Activated T-cell treated with anti-CD3 and anti-CD28 coated beads for 48 hours (primary cell): Measurements from ENCODE around the gene CSMD2.

Experiments used
- DNase-seq: peaks from one replicate; pipeline ENCODE4 v3.0.0-alpha.2; 2020; ENCODE audit warnings: low read depth

CSMD2 gene

GRCh38 chr1:33488624-33489023 lies 676.4 kb downstream of the CSMD2 start:
- DNase-seq, result no peak

- DNase-seq, result no peak
These were observed 682.6 kb downstream of the CSMD2 start for GRCh38 chr1:33482412-33482811.

- DNase-seq, result no peak
These were observed 687.6 kb downstream of the CSMD2 start for GRCh38 chr1:33477451-33477850.

- DNase-seq, result no peak
These were observed 691.1 kb downstream of the CSMD2 start for GRCh38 chr1:33473900-33474299.

GRCh38 chr1:33472269-33472980 lies 692.6 kb downstream of the CSMD2 start, which contains the start of gene ZSCAN20:
ZSCAN20 (plus strand) TSS chr1:33472645; CDS start chr1:33479289, 6,644 bp downstream.
- DNase-seq, result peak; percentile 86

GRCh38 chr1:33471416-33471815 lies 693.6 kb downstream of the CSMD2 start:
- DNase-seq, result no peak

GRCh38 chr1:33470495-33471012 lies 694.5 kb downstream of the CSMD2 start:
- peak; percentile 41 for DNase-seq

GRCh38 chr1:33469691-33470090 lies 695.3 kb downstream of the CSMD2 start:
- DNase-seq, result no peak

- DNase-seq, result no peak
These were observed 696.1 kb downstream of the CSMD2 start for GRCh38 chr1:33468967-33469366.

GRCh38 chr1:33468531-33468930 lies 696.5 kb downstream of the CSMD2 start:
- no peak for DNase-seq

GRCh38 chr1:33468011-33468410 lies 697.0 kb downstream of the CSMD2 start:
- no peak for DNase-seq

- no peak for DNase-seq
These were observed 698.9 kb downstream of the CSMD2 start for GRCh38 chr1:33466159-33466558.

- no peak for DNase-seq
These were observed 699.7 kb downstream of the CSMD2 start for GRCh38 chr1:33465316-33465715.

GRCh38 chr1:33464552-33464951 lies 700.5 kb downstream of the CSMD2 start:
- no peak for DNase-seq
